Activated T-cell treated with anti-CD3 and anti-CD28 coated beads for 24 hours (primary cell): ENCODE measurements around the gene VARS2.
"Not testable (repeated sequence)": the region's sequence is repeated elsewhere in the genome, so short reads cannot be mapped to it uniquely, and the experiment has no call there.

Source experiments
- DNase-seq: peaks from one replicate; pipeline ENCODE4 v3.0.0-alpha.2; 2020; ENCODE audit warnings: low read depth

The VARS2 gene

DNA sequence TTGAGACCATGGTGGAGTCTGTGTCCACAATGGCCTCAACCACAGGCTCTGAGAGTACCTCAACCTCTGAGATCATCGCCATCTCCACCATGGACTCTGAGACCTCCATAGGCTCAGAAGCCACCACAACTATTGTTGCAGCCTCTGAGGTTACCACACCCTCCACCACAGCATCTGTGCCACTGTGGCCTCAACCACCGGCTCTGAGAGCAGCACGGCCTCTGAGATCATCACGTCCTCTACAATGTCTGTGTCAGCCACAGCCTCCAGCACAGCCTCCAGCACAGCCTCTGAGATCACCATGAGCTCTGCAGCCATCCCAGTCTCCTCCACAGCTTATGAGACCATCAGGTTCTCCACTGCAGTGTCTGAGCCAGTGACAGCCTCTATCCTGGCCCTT, 50.0 kb downstream of the VARS2 start:
- DNase-seq = no peak

DNA sequence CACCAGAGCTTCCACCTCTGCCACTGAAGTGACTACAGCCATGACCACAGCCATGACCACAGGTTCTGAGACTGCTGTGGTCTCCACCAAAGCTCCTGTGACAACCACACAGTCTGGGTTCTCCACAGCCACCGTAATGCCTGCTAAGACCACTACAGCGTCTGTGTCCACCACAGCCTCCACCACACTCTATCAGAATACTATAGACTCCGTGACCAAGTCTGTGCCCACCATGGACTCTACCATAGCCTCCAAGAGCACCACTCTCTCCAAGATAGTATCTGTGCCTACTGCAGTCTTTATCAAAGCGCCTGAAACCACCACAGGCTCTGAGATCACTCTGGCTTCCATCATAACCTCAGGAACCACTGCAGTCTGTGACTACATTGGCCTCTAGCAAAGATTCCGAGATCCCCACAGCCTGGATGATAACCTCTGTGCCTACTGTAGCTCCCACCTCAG, 51.1 kb downstream of the VARS2 start:
- no peak for DNase-seq

DNA sequence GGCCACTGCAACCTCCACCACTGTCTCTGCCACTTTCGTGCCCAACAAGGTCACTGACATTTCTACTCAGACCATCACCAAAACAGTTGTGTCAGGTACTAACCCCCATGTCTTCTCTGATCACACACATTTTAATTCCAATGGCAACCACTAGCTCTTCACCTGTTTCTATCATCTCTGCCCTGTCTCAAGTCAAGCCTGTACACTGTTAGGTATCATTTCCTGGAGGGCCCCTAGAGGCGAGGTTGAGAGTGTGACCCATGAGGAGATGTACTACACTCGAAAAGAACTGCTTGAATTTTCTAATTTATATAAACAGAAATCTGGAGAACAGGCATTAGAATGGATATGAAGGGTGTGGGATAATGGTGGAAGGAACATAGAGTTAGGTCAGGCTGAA, 52.1 kb downstream of the VARS2 start:
- no peak for DNase-seq

DNA sequence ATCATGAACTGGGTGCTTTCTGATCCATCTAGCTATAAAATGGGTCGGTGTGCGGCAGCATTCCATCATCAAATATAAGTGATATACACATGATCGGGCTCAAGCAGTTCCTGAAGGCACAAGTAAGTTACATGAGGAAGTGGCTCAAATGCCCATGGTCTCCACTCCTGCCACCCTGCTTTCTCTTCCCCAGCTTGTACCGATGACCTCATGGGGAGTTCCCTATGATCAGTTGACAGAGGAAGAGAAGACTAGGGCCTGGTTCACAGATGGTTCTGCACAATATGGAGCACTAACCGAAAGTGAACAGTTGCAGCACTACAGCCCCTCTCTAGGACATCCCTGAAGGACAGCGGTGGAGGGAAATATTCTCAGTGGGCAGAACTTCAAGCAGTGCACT, 55.1 kb downstream of the VARS2 start:
- DNase-seq = not testable (repeated sequence)

DNA sequence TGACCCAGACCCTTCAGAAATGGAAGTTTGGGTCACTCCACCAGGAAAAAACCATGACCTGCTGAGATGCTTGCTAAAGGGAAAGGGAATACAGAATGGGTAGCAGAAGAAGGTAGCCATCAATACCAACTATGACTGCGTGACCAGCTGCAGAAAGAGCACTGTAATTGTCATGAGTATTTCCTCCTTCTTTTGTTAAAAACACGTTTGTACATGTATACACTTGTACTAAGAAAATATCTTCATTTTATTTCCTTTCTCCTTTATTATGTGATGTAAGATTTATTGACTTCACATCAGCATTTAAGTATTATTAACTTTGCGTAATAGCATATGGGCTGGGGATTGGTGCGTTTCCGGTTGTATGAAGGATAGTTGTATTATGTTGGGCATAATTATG, 56.9 kb downstream of the VARS2 start:
- DNase-seq = no peak

DNA sequence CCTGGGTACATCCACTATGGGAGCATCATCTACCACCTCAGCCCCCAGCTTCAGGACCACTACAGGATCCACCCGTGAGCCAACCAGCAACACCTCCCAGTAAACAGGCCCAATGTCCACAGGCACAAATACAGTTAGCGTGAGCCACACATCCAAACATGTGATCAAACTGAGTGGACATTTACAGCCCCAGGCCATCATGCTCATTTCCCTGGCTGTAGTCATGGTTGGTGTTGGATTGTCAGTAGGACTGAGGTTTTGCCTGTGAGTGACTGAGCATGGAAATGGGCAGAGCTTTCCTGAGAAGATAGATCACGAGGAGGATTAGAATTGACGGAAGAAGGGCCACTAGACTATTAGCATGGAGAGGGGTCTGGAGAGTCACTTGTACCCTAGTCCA, 58.8 kb downstream of the VARS2 start:
- no peak for DNase-seq

DNA sequence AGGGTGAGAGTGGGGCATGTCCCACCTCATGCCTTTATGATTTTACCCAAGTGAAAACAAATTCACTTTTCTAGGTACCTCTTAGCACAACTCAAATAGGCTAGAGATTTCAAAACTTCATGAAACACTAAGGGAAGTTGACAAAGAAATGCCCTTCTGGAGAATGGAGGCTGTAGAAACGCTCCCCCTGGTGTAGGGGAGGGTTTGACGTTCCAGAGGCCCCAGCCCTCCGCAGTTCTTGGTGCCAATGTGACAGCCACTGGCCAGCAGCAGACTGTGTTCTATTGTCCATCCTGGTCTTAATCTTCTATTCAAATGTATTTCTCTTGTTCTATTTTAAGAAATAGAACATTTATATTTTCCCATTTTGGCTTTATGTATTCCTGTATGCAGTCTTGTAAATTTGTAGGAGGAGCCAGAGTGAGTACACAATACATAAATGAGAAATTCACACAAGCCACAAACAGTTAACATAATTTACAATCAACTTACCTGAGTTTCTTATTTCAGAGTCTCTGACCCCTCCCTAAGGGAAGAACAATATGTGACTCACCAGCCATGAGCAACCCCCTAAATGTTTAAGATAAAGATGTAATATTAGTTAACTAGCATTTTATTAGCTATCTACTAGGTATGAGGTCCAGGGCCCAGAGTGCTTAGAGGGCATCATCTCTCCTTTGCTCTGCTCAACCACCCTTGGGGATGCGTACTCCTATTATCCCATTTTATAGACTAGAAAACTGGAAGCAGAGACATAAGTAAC, 60.6 kb downstream of the VARS2 start:
- DNase-seq = no peak
